Measurements from ENCODE around the gene MPRIP.

MPRIP gene

DNA sequence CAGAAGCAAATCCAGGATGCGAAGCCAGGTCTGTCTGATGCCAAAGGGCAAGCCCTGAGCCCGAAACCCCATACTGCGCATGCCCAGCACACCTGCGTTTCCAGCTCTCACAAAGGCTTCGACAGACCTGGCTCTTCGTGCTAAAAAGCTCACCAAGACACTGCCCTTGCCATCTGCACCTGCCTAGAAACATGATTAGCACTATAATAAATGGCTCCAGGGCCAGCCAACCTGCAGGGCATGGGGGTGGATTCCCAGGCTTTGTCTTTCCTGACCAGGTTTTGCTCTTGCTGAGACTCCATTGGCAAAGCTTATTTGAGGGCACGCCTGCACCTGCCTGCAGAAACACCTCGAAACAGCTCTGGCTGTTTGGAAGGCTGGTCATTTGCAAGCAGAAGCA lies 178.3 kb downstream of the MPRIP start:
- no peak for TF ChIP-seq ZNF8 (CRISPR knock-in tag; IDR thresholded peaks at IDR 0.05)
- TF ChIP-seq PPARA (CRISPR knock-in tag; IDR thresholded peaks at IDR 0.05; ENCODE audit: borderline replicate concordance): no peak
- no peak for TF ChIP-seq OSR1 (CRISPR knock-in tag; IDR thresholded peaks at IDR 0.05)
- no peak for TF ChIP-seq ESRRG (CRISPR knock-in tag; IDR thresholded peaks at IDR 0.05)
- TF ChIP-seq ZFP30 (CRISPR knock-in tag; IDR thresholded peaks at IDR 0.05): no peak
- TF ChIP-seq BACH2 (CRISPR knock-in tag; IDR thresholded peaks at IDR 0.05; ENCODE audit: borderline replicate concordance): no peak
- TF ChIP-seq CSDC2 (CRISPR knock-in tag; IDR thresholded peaks at IDR 0.05): no peak
- TF ChIP-seq, protein P1, sequence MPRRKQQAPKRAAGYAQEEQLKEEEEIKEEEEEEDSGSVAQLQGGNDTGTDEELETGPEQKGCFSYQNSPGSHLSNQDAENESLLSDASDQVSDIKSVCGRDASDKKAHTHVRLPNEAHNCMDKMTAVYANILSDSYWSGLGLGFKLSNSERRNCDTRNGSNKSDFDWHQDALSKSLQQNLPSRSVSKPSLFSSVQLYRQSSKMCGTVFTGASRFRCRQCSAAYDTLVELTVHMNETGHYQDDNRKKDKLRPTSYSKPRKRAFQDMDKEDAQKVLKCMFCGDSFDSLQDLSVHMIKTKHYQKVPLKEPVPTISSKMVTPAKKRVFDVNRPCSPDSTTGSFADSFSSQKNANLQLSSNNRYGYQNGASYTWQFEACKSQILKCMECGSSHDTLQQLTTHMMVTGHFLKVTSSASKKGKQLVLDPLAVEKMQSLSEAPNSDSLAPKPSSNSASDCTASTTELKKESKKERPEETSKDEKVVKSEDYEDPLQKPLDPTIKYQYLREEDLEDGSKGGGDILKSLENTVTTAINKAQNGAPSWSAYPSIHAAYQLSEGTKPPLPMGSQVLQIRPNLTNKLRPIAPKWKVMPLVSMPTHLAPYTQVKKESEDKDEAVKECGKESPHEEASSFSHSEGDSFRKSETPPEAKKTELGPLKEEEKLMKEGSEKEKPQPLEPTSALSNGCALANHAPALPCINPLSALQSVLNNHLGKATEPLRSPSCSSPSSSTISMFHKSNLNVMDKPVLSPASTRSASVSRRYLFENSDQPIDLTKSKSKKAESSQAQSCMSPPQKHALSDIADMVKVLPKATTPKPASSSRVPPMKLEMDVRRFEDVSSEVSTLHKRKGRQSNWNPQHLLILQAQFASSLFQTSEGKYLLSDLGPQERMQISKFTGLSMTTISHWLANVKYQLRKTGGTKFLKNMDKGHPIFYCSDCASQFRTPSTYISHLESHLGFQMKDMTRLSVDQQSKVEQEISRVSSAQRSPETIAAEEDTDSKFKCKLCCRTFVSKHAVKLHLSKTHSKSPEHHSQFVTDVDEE (CRISPR knock-in tag; IDR thresholded peaks at IDR 0.05): no peak
- no peak for TF ChIP-seq ZNF565 (CRISPR knock-in tag; conservative IDR thresholded peaks at IDR 0.05; ENCODE audit: low read depth)
- TF ChIP-seq, protein P2, sequence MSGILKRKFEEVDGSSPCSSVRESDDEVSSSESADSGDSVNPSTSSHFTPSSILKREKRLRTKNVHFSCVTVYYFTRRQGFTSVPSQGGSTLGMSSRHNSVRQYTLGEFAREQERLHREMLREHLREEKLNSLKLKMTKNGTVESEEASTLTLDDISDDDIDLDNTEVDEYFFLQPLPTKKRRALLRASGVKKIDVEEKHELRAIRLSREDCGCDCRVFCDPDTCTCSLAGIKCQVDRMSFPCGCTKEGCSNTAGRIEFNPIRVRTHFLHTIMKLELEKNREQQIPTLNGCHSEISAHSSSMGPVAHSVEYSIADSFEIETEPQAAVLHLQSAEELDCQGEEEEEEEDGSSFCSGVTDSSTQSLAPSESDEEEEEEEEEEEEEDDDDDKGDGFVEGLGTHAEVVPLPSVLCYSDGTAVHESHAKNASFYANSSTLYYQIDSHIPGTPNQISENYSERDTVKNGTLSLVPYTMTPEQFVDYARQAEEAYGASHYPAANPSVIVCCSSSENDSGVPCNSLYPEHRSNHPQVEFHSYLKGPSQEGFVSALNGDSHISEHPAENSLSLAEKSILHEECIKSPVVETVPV (CRISPR knock-in tag; IDR thresholded peaks at IDR 0.05): no peak
- no peak for ATAC-seq

DNA sequence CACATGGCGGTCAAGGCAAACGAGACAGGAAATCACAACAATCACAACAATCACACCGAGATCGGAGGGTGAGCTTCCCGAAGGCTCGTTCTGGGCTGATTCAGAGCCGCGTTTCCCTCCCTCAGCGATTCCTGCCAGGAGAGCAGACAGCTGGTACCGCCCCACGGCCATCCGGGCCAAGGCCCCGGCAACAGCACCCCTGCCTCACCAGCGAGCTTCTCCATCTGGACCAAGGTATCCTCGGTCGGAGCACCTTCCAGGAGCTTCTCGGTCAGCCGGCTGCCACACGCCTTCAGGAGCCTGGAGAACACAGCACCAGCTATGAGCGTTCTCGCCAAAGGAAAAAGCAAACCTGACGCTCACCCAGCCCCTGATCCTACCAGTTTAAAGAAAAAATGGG lies 179.1 kb downstream of the MPRIP start:
- TF ChIP-seq ARNTL (CRISPR knock-in tag; IDR thresholded peaks at IDR 0.05; ENCODE audit: borderline replicate concordance, low read depth) (no peak), TOX (CRISPR knock-in tag; IDR thresholded peaks at IDR 0.05; ENCODE audit: borderline replicate concordance) (no peak), BACH2 (CRISPR knock-in tag; IDR thresholded peaks at IDR 0.05; ENCODE audit: borderline replicate concordance) (no peak), ZC3H10 (CRISPR knock-in tag; IDR thresholded peaks at IDR 0.05) (no peak)
- TF ChIP-seq, protein P3, sequence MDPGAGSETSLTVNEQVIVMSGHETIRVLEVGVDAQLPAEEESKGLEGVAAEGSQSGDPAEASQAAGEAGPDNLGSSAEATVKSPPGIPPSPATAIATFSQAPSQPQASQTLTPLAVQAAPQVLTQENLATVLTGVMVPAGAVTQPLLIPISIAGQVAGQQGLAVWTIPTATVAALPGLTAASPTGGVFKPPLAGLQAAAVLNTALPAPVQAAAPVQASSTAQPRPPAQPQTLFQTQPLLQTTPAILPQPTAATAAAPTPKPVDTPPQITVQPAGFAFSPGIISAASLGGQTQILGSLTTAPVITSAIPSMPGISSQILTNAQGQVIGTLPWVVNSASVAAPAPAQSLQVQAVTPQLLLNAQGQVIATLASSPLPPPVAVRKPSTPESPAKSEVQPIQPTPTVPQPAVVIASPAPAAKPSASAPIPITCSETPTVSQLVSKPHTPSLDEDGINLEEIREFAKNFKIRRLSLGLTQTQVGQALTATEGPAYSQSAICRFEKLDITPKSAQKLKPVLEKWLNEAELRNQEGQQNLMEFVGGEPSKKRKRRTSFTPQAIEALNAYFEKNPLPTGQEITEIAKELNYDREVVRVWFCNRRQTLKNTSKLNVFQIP (CRISPR knock-in tag; IDR thresholded peaks at IDR 0.05; ENCODE audit: borderline replicate concordance, low read depth): no peak
- no peak for ATAC-seq

DNA sequence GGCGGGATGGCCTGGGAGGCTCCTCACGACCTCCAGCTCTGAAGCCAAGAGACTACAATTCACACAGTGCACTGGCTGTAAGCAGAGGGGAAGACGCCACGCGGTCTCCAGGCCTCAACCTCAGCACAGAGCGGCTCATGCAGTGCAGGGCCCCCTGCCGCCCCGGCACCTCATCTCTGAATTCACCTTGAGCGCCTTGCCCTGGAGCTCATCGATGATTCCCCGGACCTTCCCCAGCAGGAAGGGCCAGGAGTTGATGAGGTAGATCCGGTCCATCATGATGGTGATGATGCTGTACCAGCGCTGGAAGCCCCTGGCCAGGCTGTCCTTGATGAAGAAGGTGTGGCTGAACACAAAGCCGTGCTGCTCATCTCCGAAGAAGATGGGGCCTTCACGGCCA lies 181.5 kb downstream of the MPRIP start:
- ATAC-seq: no peak
- TF ChIP-seq RARB (CRISPR knock-in tag; IDR thresholded peaks at IDR 0.05) (no peak), TOX (CRISPR knock-in tag; IDR thresholded peaks at IDR 0.05; ENCODE audit: borderline replicate concordance) (no peak), CSDC2 (CRISPR knock-in tag; IDR thresholded peaks at IDR 0.05) (no peak), ZNF565 (CRISPR knock-in tag; conservative IDR thresholded peaks at IDR 0.05; ENCODE audit: low read depth) (no peak), ISL1 (CRISPR knock-in tag; IDR thresholded peaks at IDR 0.05) (no peak), ZFP30 (CRISPR knock-in tag; IDR thresholded peaks at IDR 0.05) (no peak), ZC3H10 (CRISPR knock-in tag; IDR thresholded peaks at IDR 0.05) (no peak), GLIS3 (CRISPR knock-in tag; IDR thresholded peaks at IDR 0.05) (no peak), SNAI2 (CRISPR knock-in tag; IDR thresholded peaks at IDR 0.05) (no peak), ZFP3 (CRISPR knock-in tag; IDR thresholded peaks at IDR 0.05) (no peak), TCF4 (CRISPR knock-in tag; IDR thresholded peaks at IDR 0.05; ENCODE audit: borderline replicate concordance) (no peak), OSR1 (CRISPR knock-in tag; IDR thresholded peaks at IDR 0.05) (no peak), ZNF8 (CRISPR knock-in tag; IDR thresholded peaks at IDR 0.05) (no peak), BACH2 (CRISPR knock-in tag; IDR thresholded peaks at IDR 0.05; ENCODE audit: borderline replicate concordance) (no peak), ESRRG (CRISPR knock-in tag; IDR thresholded peaks at IDR 0.05) (no peak), PPARA (CRISPR knock-in tag; IDR thresholded peaks at IDR 0.05; ENCODE audit: borderline replicate concordance) (no peak)
- TF ChIP-seq, protein P1 (CRISPR knock-in tag; IDR thresholded peaks at IDR 0.05): no peak
- TF ChIP-seq, protein P4, sequence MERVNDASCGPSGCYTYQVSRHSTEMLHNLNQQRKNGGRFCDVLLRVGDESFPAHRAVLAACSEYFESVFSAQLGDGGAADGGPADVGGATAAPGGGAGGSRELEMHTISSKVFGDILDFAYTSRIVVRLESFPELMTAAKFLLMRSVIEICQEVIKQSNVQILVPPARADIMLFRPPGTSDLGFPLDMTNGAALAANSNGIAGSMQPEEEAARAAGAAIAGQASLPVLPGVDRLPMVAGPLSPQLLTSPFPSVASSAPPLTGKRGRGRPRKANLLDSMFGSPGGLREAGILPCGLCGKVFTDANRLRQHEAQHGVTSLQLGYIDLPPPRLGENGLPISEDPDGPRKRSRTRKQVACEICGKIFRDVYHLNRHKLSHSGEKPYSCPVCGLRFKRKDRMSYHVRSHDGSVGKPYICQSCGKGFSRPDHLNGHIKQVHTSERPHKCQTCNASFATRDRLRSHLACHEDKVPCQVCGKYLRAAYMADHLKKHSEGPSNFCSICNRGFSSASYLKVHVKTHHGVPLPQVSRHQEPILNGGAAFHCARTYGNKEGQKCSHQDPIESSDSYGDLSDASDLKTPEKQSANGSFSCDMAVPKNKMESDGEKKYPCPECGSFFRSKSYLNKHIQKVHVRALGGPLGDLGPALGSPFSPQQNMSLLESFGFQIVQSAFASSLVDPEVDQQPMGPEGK (CRISPR knock-in tag; IDR thresholded peaks at IDR 0.05; ENCODE audit: borderline replicate concordance): no peak
- TF ChIP-seq, protein P2 (CRISPR knock-in tag; IDR thresholded peaks at IDR 0.05): no peak
- TF ChIP-seq, protein P5, sequence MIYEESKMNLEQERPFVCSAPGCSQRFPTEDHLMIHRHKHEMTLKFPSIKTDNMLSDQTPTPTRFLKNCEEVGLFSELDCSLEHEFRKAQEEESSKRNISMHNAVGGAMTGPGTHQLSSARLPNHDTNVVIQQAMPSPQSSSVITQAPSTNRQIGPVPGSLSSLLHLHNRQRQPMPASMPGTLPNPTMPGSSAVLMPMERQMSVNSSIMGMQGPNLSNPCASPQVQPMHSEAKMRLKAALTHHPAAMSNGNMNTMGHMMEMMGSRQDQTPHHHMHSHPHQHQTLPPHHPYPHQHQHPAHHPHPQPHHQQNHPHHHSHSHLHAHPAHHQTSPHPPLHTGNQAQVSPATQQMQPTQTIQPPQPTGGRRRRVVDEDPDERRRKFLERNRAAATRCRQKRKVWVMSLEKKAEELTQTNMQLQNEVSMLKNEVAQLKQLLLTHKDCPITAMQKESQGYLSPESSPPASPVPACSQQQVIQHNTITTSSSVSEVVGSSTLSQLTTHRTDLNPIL (CRISPR knock-in tag; IDR thresholded peaks at IDR 0.05; ENCODE audit: low read depth): no peak

All from SK-N-SH treated with all-trans-retinoic acid at 6 μM for 48 hours (cell line).